Epithelial cell of prostate (primary cell): ENCODE data around the gene WDTC1.

Experiments
- DNase-seq: peaks from one replicate; pipeline ENCODE4 v3.0.0-alpha.2; 2011; ENCODE audit warnings: low read depth, low spot score
- H3K27ac ChIP-seq: fragments of 450-650 bp; 2 replicates; pipeline ENCODE4 v1.5.1; 2017; ENCODE audit warnings: mild to moderate bottlenecking

WDTC1 gene

DNA sequence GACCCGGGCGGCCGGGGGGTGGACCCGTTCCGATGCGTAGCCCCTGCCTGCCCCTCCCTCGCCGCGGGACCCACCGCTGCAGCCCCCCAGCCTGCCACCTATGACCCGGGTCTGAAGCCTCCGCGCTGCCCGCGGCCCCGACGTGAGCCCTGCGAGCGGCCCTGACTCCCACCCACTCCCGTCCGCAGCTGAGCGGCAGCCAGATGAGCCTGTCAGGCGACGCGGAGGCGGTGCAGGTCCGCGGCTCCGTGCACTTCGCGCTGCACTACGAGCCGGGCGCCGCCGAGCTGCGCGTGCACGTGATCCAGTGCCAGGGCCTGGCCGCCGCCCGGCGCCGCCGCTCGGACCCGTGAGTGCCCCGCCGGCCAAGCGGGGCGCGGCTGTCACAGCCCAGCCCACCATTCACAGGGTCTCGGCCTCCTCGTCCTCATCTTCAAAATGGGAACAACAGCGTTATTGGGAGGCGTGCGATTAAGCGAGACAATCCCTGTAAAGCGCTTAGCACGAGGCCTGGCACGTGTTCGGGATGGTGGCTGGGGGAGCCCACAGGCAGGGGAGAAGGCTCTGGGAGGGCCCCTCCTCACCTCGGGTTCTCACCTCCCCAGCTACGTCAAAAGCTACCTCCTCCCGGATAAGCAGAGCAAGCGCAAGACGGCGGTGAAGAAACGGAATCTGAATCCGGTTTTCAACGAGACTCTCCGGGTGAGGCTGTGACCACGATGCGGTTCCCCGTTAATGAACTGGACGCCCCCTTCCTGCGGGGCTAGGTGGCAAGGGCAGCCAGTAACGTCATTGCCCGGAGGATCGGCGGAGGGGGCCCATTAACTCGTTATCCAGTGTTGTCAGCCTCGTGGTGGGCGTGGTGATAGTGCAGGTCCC is 115.6 kb downstream of the WDTC1 start:
- no peak overlapping the region for H3K27ac ChIP-seq

GRCh38 chr1:27350663-27351540 is 116.5 kb downstream of the WDTC1 start:
- no peak for DNase-seq
- H3K27ac ChIP-seq = no peak overlapping the region

More for the DNA sequence above, 115.6 kb downstream of the WDTC1 start:
- no peak for DNase-seq

- DNase-seq = no peak
- H3K27ac ChIP-seq = no peak overlapping the region
These were observed 117.2 kb downstream of the WDTC1 start for GRCh38 chr1:27351541-27352107.

DNA sequence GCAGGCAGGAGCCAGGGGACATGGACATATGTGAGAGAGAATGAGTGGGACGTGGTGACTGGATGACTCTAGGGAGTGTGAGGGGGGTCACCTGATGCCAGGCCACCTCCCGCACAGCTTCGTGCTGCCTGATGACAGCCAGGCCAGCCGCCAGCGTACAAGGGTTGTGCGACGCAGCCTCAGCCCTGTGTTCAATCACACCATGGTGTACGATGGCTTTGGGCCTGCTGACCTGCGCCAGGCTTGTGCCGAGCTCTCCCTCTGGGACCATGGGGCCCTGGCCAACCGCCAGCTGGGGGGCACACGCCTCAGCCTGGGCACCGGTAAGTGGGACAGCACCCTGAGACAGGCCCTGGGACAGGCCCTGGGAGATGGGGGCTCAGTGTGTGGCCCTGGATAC is 118.7 kb downstream of the WDTC1 start:
- DNase-seq = no peak

GRCh38 chr1:27353629-27354028 is 119.2 kb downstream of the WDTC1 start:
- DNase-seq = no peak
- no peak overlapping the region for H3K27ac ChIP-seq

More for the DNA sequence above, 118.7 kb downstream of the WDTC1 start:
- no peak overlapping the region for H3K27ac ChIP-seq

DNA sequence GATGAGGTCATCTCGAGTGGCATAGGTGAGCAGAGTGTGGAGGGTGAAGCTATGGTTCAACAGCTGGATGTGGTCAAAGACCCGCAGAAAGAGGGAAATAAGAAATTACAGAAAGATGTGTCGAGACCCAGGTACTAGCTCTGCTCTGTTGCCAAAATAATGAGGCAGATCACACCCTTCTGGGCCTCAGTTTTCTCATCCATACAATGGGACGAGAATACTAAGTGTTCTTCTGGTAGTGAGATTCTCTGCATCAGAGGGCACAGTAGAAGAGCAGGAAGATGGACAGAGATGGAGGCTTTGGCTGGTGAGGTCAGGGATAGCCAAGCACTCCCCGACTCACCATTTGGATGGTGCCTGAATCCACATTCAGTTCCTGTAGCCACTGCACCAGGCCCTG is 121.3 kb downstream of the WDTC1 start:
- DNase-seq = no peak
- H3K27ac ChIP-seq = no peak overlapping the region

DNA sequence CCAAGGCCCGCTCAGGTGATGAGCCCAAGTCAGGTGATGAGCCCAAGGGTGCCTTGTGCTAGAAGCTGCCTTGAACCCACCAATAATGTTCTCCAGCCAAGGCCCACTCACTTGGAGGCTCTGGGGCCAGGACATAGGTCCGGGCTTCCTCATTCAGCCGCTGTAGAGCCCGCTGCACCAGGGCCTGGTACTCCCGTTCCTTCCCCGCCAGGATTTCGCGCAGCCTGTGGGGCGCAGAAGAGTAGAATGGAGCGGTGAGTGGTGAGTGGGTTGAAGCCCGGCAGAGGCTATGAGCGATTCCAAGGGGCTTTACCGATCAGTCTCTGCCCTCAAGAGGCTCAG is 121.8 kb downstream of the WDTC1 start:
- no peak overlapping the region for H3K27ac ChIP-seq
- DNase-seq = no peak

GRCh38 chr1:27356619-27357280 is 122.3 kb downstream of the WDTC1 start:
- H3K27ac ChIP-seq = no peak overlapping the region
- DNase-seq = no peak

- no peak for DNase-seq
- no peak overlapping the region for H3K27ac ChIP-seq
These were observed 123.0 kb downstream of the WDTC1 start for GRCh38 chr1:27357281-27358037.
